CD14-positive monocyte (primary cell): ENCODE results near the gene HDAC10. TPM values are rescaled to one million over a fixed set of nuclear protein-coding genes. Genes with fewer than 3 reads are reported as not detected.
A peak's percentile ranks its signal among the peaks of the same experiment; 100 is the strongest.

Experiments
- DNase-seq, 3 donors: peaks; one replicate each; pipeline ENCODE4 v3.0.0-alpha.2; 2011 to 2022
- H2AFZ ChIP-seq: 2 replicates; pipeline ENCODE4 v1.6.0; 2012; ENCODE audit warnings: mild to moderate bottlenecking, low read depth, low read length, inconsistent platforms; ENCODE audit not compliant: insufficient read depth, poor library complexity, severe bottlenecking
- H3K27ac ChIP-seq, 2 donors: 1 replicate in 1 of 2; 2 replicates in 1 of 2; pipeline ENCODE4 v1.5.1; 2012 to 2013; ENCODE audit warnings: low read length in 2 of 2, control low read depth in 1 of 2, inconsistent platforms in 1 of 2, low read depth in 1 of 2, mild to moderate bottlenecking in 1 of 2
- H3K27me3 ChIP-seq, 2 donors: one replicate each; pipeline versions ENCODE4 v1.6.0 to v1.6.1; 2011 to 2013; ENCODE audit warnings: low read length in 2 of 2; ENCODE audit not compliant: control insufficient read depth in 2 of 2, insufficient read depth in 2 of 2
- H3K36me3 ChIP-seq, 2 donors: replicated peaks in 1 of 2; 1 replicate in 1 of 2; 2 replicates in 1 of 2; pipeline versions ENCODE4 v1.5.1 to v1.6.1; 2012 to 2013; ENCODE audit warnings: low read length in 2 of 2, control low read depth in 1 of 2, inconsistent platforms in 1 of 2, mild to moderate bottlenecking in 1 of 2; ENCODE audit not compliant: insufficient read depth in 2 of 2, control insufficient read depth in 1 of 2
- H3K4me1 ChIP-seq, 2 donors: 1 replicate in 1 of 2; 2 replicates in 1 of 2; pipeline versions ENCODE4 v1.5.1 to v1.6.1; 2012 to 2013; ENCODE audit warnings: low read length in 2 of 2, control low read depth in 1 of 2, inconsistent platforms in 1 of 2, mild to moderate bottlenecking in 1 of 2, moderate library complexity in 1 of 2; ENCODE audit not compliant: insufficient read depth in 2 of 2, control insufficient read depth in 1 of 2
- H3K4me2 ChIP-seq: replicated peaks from 2 replicates; pipeline ENCODE3; 2012; ENCODE audit warnings: low read length, moderate library complexity, mild to moderate bottlenecking; ENCODE audit not compliant: poor library complexity, severe bottlenecking; ENCODE audit errors: extremely low read depth
- H3K4me3 ChIP-seq, 3 experiments: fragments of 200-600 bp in 1 of 3; sonication (generic) in 1 of 3; replicated peaks in 1 of 3; 1 replicate in 2 of 3; 2 replicates in 1 of 3; pipeline ENCODE4 v1.5.1; 2011 to 2013; ENCODE audit warnings: low read length in 3 of 3, mild to moderate bottlenecking in 3 of 3, control low read depth in 2 of 3, low read depth in 2 of 3, inconsistent platforms in 1 of 3, moderate library complexity in 1 of 3
- H3K79me2 ChIP-seq: 2 replicates; pipeline ENCODE4 v1.6.0; 2012; ENCODE audit warnings: mild to moderate bottlenecking, control low read depth, inconsistent platforms, low read length, moderate library complexity; ENCODE audit not compliant: insufficient read depth
- H3K9ac ChIP-seq: 2 replicates; pipeline ENCODE4 v1.6.0; 2017; ENCODE audit warnings: low read length, mild to moderate bottlenecking; ENCODE audit not compliant: insufficient read depth, poor library complexity, severe bottlenecking
- H3K9me3 ChIP-seq, 2 donors: replicated peaks in 1 of 2; 1 replicate in 1 of 2; 2 replicates in 1 of 2; pipeline versions ENCODE4 v1.5.1 to v1.6.1; 2012 to 2013; ENCODE audit warnings: low read length in 2 of 2, control low read depth in 1 of 2; ENCODE audit not compliant: control insufficient read depth in 1 of 2, insufficient read depth in 1 of 2
- H4K20me1 ChIP-seq: 2 replicates; pipeline ENCODE4 v1.6.0; 2012; ENCODE audit warnings: mild to moderate bottlenecking, low read length, control low read depth, moderate library complexity; ENCODE audit not compliant: insufficient read depth
- H3K27ac Mint-ChIP-seq, 7 donors: one replicate each; pipeline ENCODE4 v1.8.0; 2020; ENCODE audit warnings: mild to moderate bottlenecking in 7 of 7, mixed read lengths in 7 of 7, moderate library complexity in 6 of 7, inconsistent platforms in 2 of 7
- H3K27me3 Mint-ChIP-seq, 3 donors: one replicate each; pipeline ENCODE4 v1.8.0; 2021 to 2022; ENCODE audit warnings: low read depth in 3 of 3, mild to moderate bottlenecking in 3 of 3, mixed read lengths in 3 of 3, moderate library complexity in 3 of 3, inconsistent platforms in 1 of 3
- H3K36me3 Mint-ChIP-seq, 2 donors: one replicate each; pipeline ENCODE4 v1.8.0; 2020; ENCODE audit warnings: mixed read lengths in 2 of 2, inconsistent platforms in 1 of 2, mild to moderate bottlenecking in 1 of 2
- H3K4me1 Mint-ChIP-seq: one replicate; pipeline ENCODE4 v1.8.0; 2020; ENCODE audit warnings: mild to moderate bottlenecking, mixed read lengths
- H3K4me3 Mint-ChIP-seq, 2 donors: one replicate each; pipeline ENCODE4 v1.8.0; 2020; ENCODE audit warnings: mild to moderate bottlenecking in 2 of 2, mixed read lengths in 2 of 2, moderate library complexity in 1 of 2
- H3K9me3 Mint-ChIP-seq, 7 donors: one replicate each; pipeline ENCODE4 v1.8.0; 2020 to 2022; ENCODE audit warnings: mixed read lengths in 7 of 7, mild to moderate bottlenecking in 6 of 7, moderate library complexity in 6 of 7, inconsistent platforms in 2 of 7
- CTCF ChIP-seq: fragments of 200-600 bp; IDR thresholded peaks from one replicate; pipeline ENCODE4 v1.8.0; 2022; ENCODE audit warnings: antibody characterized with exemption, mild to moderate bottlenecking
- WGBS: methylation state at CpG from one replicate; pipeline ENCODE4 v1.1.5; 2013; ENCODE audit warnings: missing lambda C conversion rate; ENCODE audit not compliant: insufficient coverage; 5-methylcytosine and 5-hydroxymethylcytosine counted together
- intact Hi-C, 2 donors: fragments of 100-400 bp; cut with micrococcal nuclease; formaldehyde crosslinking; loops; one replicate each; pipeline versions ENCODE4 v1.15.0 to v1.15.1; 2023
- polyA plus RNA-seq, 3 donors: library from polyadenylated mRNA; depleted of rRNA in 1 of 3; unstranded in 2 of 3; stranded (reverse) in 1 of 3; fragments of 300-500 nt in 2 of 3; fragments of >200 nt in 1 of 3; fragmentation: Illumina TruSeq in 2 of 3; gene quantifications; 1 replicate in 2 of 3; 2 replicates in 1 of 3; pipeline ENCODE4 v1.2.3, GENCODE V29; 2012 to 2021

HDAC10 gene
- polyA plus RNA-seq, 3 donors, result 9.2 to 148 (median 13.7) TPM

GRCh38 chr22:50297510-50298265 is 46.6 kb upstream of the HDAC10 start:
- no peak overlapping the region for H3K9ac ChIP-seq
- H3K4me1 ChIP-seq, result peaks cover 63 to 93% of the 10 kb centered on the region in 2 donors
- H4K20me1 ChIP-seq, result peaks cover 100% of the 10 kb centered on the region

More at GRCh38 chr22:50297510-50298265, 46.6 kb upstream of the HDAC10 start:
- intact Hi-C loops, result no loop called here
- peaks cover 0 to 2% (median 0%) of the 10 kb centered on the region in 3 donors for H3K27me3 Mint-ChIP-seq
- peak overlapping the region in 5 of 7 donors; percentile 11 to 68 (median 57) for H3K27ac Mint-ChIP-seq
- no peak for TF ChIP-seq CTCF
- no peak overlapping the region for H2AFZ ChIP-seq
- H3K4me2 ChIP-seq, result no peak overlapping the region
- WGBS, result 96% methylated on average over 16 of the region's 20 CpGs
- no peaks in the 10 kb centered on the region for H3K27me3 ChIP-seq
- no peaks in the 10 kb centered on the region for H3K9me3 Mint-ChIP-seq
- peaks cover 21 to 50% of the 10 kb centered on the region in 2 donors for H3K36me3 Mint-ChIP-seq
- H3K4me3 ChIP-seq, result no peak overlapping the region
- peaks cover 23 to 26% of the 10 kb centered on the region in 2 donors for H3K36me3 ChIP-seq
- no peak for DNase-seq
- H3K9me3 ChIP-seq, result no peaks in the 10 kb centered on the region
- peaks cover 100% of the 10 kb centered on the region for H3K79me2 ChIP-seq
- no peak overlapping the region for H3K4me3 Mint-ChIP-seq
- H3K27ac ChIP-seq, result no peak overlapping the region
- H3K4me1 Mint-ChIP-seq, result peaks cover 66% of the 10 kb centered on the region
